A549 (cell line): ENCODE results near the gene FHIT. TPM values are rescaled to one million over a fixed set of nuclear protein-coding genes. Genes with fewer than 3 reads are reported as not detected.

Source experiments
- ATAC-seq, 2 experiments: fragments of 200-7000 bp in 1 of 2; fragments of >200 bp in 1 of 2; cut with Nextera tagmentation in 1 of 2; cut with Tn5 transposase in 1 of 2; 3 replicates each; pipeline versions ENCODE4 v1.8.0 to v1.9.1; 2018 to 2020; ENCODE audit warnings: mild to moderate bottlenecking in 1 of 2, moderate library complexity in 1 of 2
- CTCF ChIA-PET: fragments of 300-600 bp; sonication (Branson Sonifier 250); formaldehyde crosslinking; extraction: SDS; loops from one replicate; lab custom pipeline; 2021; ENCODE audit warnings: antibody characterized with exemption, inconsistent platforms; lab: Yijun Ruan, JAX
- POLR2A ChIA-PET: fragments of 350-600 bp; formaldehyde crosslinking; extraction: SDS; loops from one replicate; lab custom pipeline; 2021; ENCODE audit warnings: antibody characterized with exemption, inconsistent platforms; lab: Yijun Ruan, JAX
- DNase-seq, 2 experiments: peaks; one replicate each; pipeline versions ENCODE4 v3.0.0 to v3.0.0-alpha.2; 2011 to 2016; ENCODE audit warnings: low read depth in 1 of 2, low spot score in 1 of 2
- FAIRE-seq: peaks from 2 replicates; lab custom pipeline; 2011; peaks lifted over from hg19 to GRCh38; lab: Jason Lieb, UNC
- H3K27ac ChIP-seq, 2 experiments: fragments of >200 bp; sonication (Bioruptor Twin); formaldehyde crosslinking; 3 replicates each; pipeline ENCODE4 v1.5.1; 2016 to 2017
- H3K4me1 ChIP-seq: fragments of >200 bp; sonication (Bioruptor Twin); formaldehyde crosslinking; 3 replicates; pipeline ENCODE4 v1.6.1; 2016
- H3K4me2 ChIP-seq: fragments of >200 bp; sonication (Bioruptor Twin); formaldehyde crosslinking; 3 replicates; pipeline ENCODE4 v1.6.1; 2016
- H3K4me3 ChIP-seq: fragments of >200 bp; sonication (Bioruptor Twin); formaldehyde crosslinking; 3 replicates; pipeline ENCODE4 v1.5.1; 2016
- H3K9me3 ChIP-seq: fragments of >200 bp; sonication (Bioruptor Twin); formaldehyde crosslinking; 3 replicates; pipeline ENCODE4 v1.6.1; 2016
- CEBPB ChIP-seq, 2 experiments: fragments of >200 bp in 1 of 2; sonication (Bioruptor Twin) in 1 of 2; formaldehyde crosslinking in 1 of 2; IDR thresholded peaks; 2 replicates each; pipeline ENCODE4 v1.6.1; 2012 to 2016
- E2F6 ChIP-seq: IDR thresholded peaks from 2 replicates; pipeline ENCODE4 v1.6.1; 2012; ENCODE audit warnings: low read depth, borderline replicate concordance
- EHF ChIP-seq: fragments of 250-450 bp; sonication (Bioruptor Pico); IDR thresholded peaks from 2 replicates; pipeline ENCODE4 v1.5.0; 2020; ENCODE audit warnings: mild to moderate bottlenecking
- FOSB ChIP-seq: fragments of 250-450 bp; sonication (Bioruptor Pico); IDR thresholded peaks from 2 replicates; pipeline ENCODE4 v1.5.0; 2020; ENCODE audit warnings: mild to moderate bottlenecking, moderate library complexity
- FOSL2 ChIP-seq, 2 experiments: fragments of 450-650 bp in 1 of 2; fragments of >200 bp in 1 of 2; sonication (Bioruptor Twin) in 1 of 2; formaldehyde crosslinking; IDR thresholded peaks; 2 replicates each; pipeline versions ENCODE4 v1.5.0 to v1.6.1; 2016 to 2020; ENCODE audit warnings: mild to moderate bottlenecking in 1 of 2, moderate library complexity in 1 of 2
- HMGXB4 ChIP-seq: fragments of 250-450 bp; sonication (Bioruptor Pico); IDR thresholded peaks from 2 replicates; pipeline ENCODE4 v1.5.0; 2021; ENCODE audit warnings: mild to moderate bottlenecking, moderate library complexity, borderline replicate concordance
- HOXA7 ChIP-seq: fragments of 250-450 bp; sonication (Bioruptor Pico); IDR thresholded peaks from 2 replicates; pipeline ENCODE4 v1.5.0; 2020; ENCODE audit warnings: mild to moderate bottlenecking, moderate library complexity
- HOXB13 ChIP-seq: fragments of 250-450 bp; sonication (Bioruptor Pico); IDR thresholded peaks from 2 replicates; pipeline ENCODE4 v1.5.0; 2020; ENCODE audit warnings: low read depth, mild to moderate bottlenecking, moderate library complexity
- HOXB5 ChIP-seq: fragments of 250-450 bp; sonication (Bioruptor Pico); IDR thresholded peaks from 2 replicates; pipeline ENCODE4 v1.5.0; 2020; ENCODE audit warnings: mild to moderate bottlenecking, moderate library complexity
- MAFK ChIP-seq: fragments of 450-650 bp; IDR thresholded peaks from 2 replicates; pipeline ENCODE4 v1.6.1; 2014; ENCODE audit not compliant: partially characterized antibody
- NPAS2 ChIP-seq: fragments of 250-450 bp; sonication (Bioruptor Pico); IDR thresholded peaks from 2 replicates; pipeline ENCODE4 v1.8.0; 2022; ENCODE audit warnings: mild to moderate bottlenecking, moderate library complexity, borderline replicate concordance
- PBX3 ChIP-seq: IDR thresholded peaks from 2 replicates; pipeline ENCODE4 v1.6.1; 2012
- PHF8 ChIP-seq: fragments of 200-600 bp; sonication (generic); IDR thresholded peaks from 2 replicates; pipeline ENCODE4 v1.6.1; 2016; ENCODE audit warnings: low read depth, mild to moderate bottlenecking, antibody characterized with exemption, moderate library complexity, borderline replicate concordance
- POLR2A ChIP-seq: IDR thresholded peaks from 2 replicates; pipeline ENCODE4 v1.6.1; 2012; ENCODE audit warnings: mild to moderate bottlenecking, low read length
- REST ChIP-seq: fragments of 200-600 bp; sonication (generic); IDR thresholded peaks from 2 replicates; pipeline ENCODE4 v1.6.1; 2016; ENCODE audit warnings: antibody characterized with exemption, mild to moderate bottlenecking, moderate library complexity
- RFX5 ChIP-seq: fragments of 450-650 bp; IDR thresholded peaks from 2 replicates; pipeline ENCODE4 v1.7.1; 2014; ENCODE audit warnings: antibody characterized with exemption, mild to moderate bottlenecking, moderate library complexity
- RNF2 ChIP-seq: fragments of 200-600 bp; sonication (generic); IDR thresholded peaks from 2 replicates; pipeline ENCODE4 v1.6.1; 2016; ENCODE audit warnings: low read depth, mild to moderate bottlenecking, antibody characterized with exemption, moderate library complexity, borderline replicate concordance
- SMC3 ChIP-seq: fragments of >200 bp; sonication (Bioruptor Twin); formaldehyde crosslinking; IDR thresholded peaks from 3 replicates; pipeline ENCODE4 v1.6.1; 2018; ENCODE audit warnings: inconsistent platforms
- TFCP2L1 ChIP-seq: fragments of 250-450 bp; sonication (Bioruptor Pico); IDR thresholded peaks from 2 replicates; pipeline ENCODE4 v1.5.0; 2021; ENCODE audit warnings: mild to moderate bottlenecking
- TP53 ChIP-seq: fragments of 250-450 bp; sonication (Bioruptor Pico); IDR thresholded peaks from 2 replicates; pipeline ENCODE4 v1.5.0; 2021; ENCODE audit warnings: mild to moderate bottlenecking, moderate library complexity
- ZC3H11A ChIP-seq: fragments of 450-650 bp; IDR thresholded peaks from 2 replicates; pipeline ENCODE4 v1.6.1; 2014; ENCODE audit warnings: antibody characterized with exemption, mild to moderate bottlenecking
- WGBS: methylation state at CpG from one replicate; pipeline ENCODE4 v1.1.6; 2017; ENCODE audit errors: missing lambda C conversion rate; 5-methylcytosine and 5-hydroxymethylcytosine counted together
- polyA plus RNA-seq, 4 experiments: library from polyadenylated mRNA; depleted of rRNA in 3 of 4; stranded (reverse); fragments of >200 nt; fragmentation: RNase III in 1 of 4; extraction: RNeasy Plus Mini Kit Qiagen cat#74134 plus additional on column Dnase treatment in 1 of 4; gene quantifications; 2 replicates in 3 of 4; 3 replicates in 1 of 4; pipeline ENCODE4 v1.2.3, GENCODE V29; 2011 to 2017

The FHIT gene
- polyA plus RNA-seq, 2 of the 4 experiments (the other 2 are of a cell fraction), result 0.76 to 0.92 TPM

GRCh38 chr3:59981377-59981776 is 1269.9 kb downstream of the FHIT start (continued):
- TF ChIP-seq REST (no peak), HOXB5 (no peak), HMGXB4 (CRISPR knock-in tag) (no peak)

GRCh38 chr3:59980576-59980975 is 1270.7 kb downstream of the FHIT start:
- no peak for FAIRE-seq
- Histone ChIP-seq H3K4me1 (no peaks in the 10 kb centered on the region), H3K9me3 (no peaks in the 10 kb centered on the region), H3K4me2 (no peak overlapping the region), H3K4me3 (no peak overlapping the region), H3K27ac (no peak overlapping the region)
- DNase-seq, result no peak
- WGBS, result 0% methylated on average over 2 of the region's 2 CpGs
- ChIA-PET CTCF (interaction anchor here (0.6 kb wide), 1 partner anchor 620 kb away, joined by 3 read pairs; no protein-coding TSS in a partner anchor), POLR2A (no interaction called here)
- TF ChIP-seq E2F6 (no peak), FOSB (no peak), SMC3 (no peak), FOSL2 (IDR thresholded peaks at IDR 0.05) (no peak), FOSL2 (CRISPR knock-in tag; IDR thresholded peaks at IDR 0.05) (no peak), EHF (CRISPR knock-in tag) (no peak), RNF2 (no peak), PBX3 (no peak), REST (no peak), TFCP2L1 (CRISPR knock-in tag) (no peak), RFX5 (no peak), ZC3H11A (no peak), MAFK (no peak), CEBPB (IDR thresholded peaks at IDR 0.05) (no peak), HOXA7 (CRISPR knock-in tag) (no peak), PHF8 (no peak), TP53 (CRISPR knock-in tag) (no peak), HOXB13 (no peak), NPAS2 (CRISPR knock-in tag) (no peak), POLR2A (no peak)
- ATAC-seq, result no peak
